C4-2B (cell line): ENCODE measurements around the gene NATD1.
A peak's percentile ranks its signal among the peaks of the same experiment; 100 is the strongest.

Source experiments
- H3K27ac ChIP-seq: fragments of 450-650 bp; 2 replicates; pipeline ENCODE4 v1.5.1; 2017
- ZFX ChIP-seq: fragments of 450-650 bp; IDR thresholded peaks from 2 replicates; pipeline ENCODE4 v1.6.1; 2017
- TF ChIP-seq, protein P1 (sequence below): fragments of 450-650 bp; conservative IDR thresholded peaks from 2 replicates; pipeline ENCODE4 v1.5.1; 2017; ENCODE audit warnings: mild to moderate bottlenecking

Gene NATD1

DNA sequence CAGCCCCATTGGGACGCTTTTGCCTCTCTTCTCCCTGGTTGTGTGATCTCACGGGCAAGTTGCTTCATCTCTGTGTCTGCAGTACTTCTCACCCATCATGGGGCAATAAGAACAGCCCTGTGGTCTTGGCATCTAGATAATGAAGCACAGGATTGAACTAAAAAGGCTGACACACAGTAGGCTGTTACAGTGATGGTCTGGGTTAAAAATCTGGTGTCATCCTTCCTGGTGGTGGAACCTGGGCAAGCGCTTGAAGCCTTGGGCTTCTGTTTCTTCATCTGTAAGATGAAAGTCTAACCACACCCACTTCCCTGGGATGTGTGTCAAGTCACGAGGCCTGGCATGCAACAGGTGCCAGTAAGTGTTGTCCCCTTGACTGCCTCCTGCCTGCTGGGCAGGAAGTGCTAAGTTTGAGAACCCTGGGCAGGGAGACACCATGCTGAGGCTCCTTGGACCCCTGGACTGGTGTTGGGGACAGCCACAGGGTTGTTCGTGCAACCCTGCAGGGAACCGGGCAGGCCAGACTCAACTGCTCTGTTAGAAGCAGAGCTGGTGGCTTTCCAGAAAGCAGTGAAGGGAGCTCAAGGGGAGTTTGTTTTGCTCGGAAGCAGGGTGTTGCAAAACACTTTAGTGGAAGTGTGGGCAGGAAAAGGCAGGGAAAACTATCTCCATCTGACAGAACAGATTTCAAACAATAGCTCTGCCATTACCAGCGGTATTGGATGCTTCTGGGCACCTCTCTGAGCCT is 25.4 kb upstream of the NATD1 start:
- H3K27ac ChIP-seq: peak overlapping the region; percentile 12; the same call in 1 of the 2 replicates
- TF ChIP-seq, protein P1, sequence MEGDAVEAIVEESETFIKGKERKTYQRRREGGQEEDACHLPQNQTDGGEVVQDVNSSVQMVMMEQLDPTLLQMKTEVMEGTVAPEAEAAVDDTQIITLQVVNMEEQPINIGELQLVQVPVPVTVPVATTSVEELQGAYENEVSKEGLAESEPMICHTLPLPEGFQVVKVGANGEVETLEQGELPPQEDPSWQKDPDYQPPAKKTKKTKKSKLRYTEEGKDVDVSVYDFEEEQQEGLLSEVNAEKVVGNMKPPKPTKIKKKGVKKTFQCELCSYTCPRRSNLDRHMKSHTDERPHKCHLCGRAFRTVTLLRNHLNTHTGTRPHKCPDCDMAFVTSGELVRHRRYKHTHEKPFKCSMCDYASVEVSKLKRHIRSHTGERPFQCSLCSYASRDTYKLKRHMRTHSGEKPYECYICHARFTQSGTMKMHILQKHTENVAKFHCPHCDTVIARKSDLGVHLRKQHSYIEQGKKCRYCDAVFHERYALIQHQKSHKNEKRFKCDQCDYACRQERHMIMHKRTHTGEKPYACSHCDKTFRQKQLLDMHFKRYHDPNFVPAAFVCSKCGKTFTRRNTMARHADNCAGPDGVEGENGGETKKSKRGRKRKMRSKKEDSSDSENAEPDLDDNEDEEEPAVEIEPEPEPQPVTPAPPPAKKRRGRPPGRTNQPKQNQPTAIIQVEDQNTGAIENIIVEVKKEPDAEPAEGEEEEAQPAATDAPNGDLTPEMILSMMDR: no peak
- TF ChIP-seq ZFX: no peak

- TF ChIP-seq, protein P1: no peak
- no peak for TF ChIP-seq ZFX
- H3K27ac ChIP-seq: no peak overlapping the region
Measured at GRCh38 chr17:21277332-21277731, 24.1 kb upstream of the NATD1 start.

GRCh38 chr17:21276264-21276588 is 23.0 kb upstream of the NATD1 start:
- no peak for TF ChIP-seq ZFX
- TF ChIP-seq, protein P1: no peak
- H3K27ac ChIP-seq: peak overlapping the region; percentile 80

GRCh38 chr17:21275579-21276263 is 22.5 kb upstream of the NATD1 start:
- TF ChIP-seq, protein P1: no peak
- peak; percentile 76; the same call in 1 of the 2 replicates for TF ChIP-seq ZFX
- peak overlapping the region; percentile 80 for H3K27ac ChIP-seq

DNA sequence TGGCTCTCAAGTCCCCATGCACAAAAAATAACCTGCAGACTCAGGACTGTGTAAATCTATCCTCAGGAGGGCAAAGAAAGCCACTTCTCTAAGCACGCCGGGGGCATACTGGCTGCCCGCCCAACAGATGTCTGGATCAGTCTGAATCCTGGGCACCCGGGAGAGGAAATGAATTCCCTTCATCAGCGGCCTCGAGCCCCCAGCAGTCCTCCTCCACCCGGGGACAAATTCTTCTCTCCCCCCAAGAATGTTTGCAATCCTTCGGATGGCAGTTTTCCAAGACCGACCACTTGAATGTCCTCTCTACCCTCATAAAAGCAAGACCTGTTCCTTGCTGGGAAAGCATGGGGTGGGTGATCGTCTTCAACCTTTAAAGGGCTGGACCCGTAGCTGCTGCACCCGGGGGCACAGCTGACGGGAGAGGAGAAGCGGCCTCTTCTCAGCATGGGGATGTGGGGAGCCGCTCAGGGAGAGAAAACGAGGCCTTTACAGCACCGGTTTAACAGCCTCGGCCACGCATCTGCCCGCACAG is 21.9 kb upstream of the NATD1 start:
- H3K27ac ChIP-seq: peak overlapping the region; percentile 80
- TF ChIP-seq ZFX: no peak
- TF ChIP-seq, protein P1: no peak

- no peak overlapping the region for H3K27ac ChIP-seq
Measured at GRCh38 chr17:21272881-21273792, 19.9 kb upstream of the NATD1 start.

More at GRCh38 chr17:21272881-21273792, 19.9 kb upstream of the NATD1 start:
- TF ChIP-seq, protein P1: no peak
- no peak for TF ChIP-seq ZFX
